Thyroid gland (tissue), 4 donors: Measurements from ENCODE around the gene PCSK1. TPM values are rescaled to one million over a fixed set of nuclear protein-coding genes. Genes with fewer than 3 reads are reported as not detected.

Experiments
- DNase-seq, 2 donors: peaks; one replicate each; pipeline ENCODE4 v3.0.0-alpha.2; 2019
- H3K27ac ChIP-seq, 3 donors: fragments of 200-600 bp; sonication (generic); 1 replicate in 2 of 3; 2 replicates in 1 of 3; pipeline ENCODE4 v1.5.1; 2016 to 2019; ENCODE audit warnings: mild to moderate bottlenecking in 1 of 3, moderate library complexity in 1 of 3
- H3K27me3 ChIP-seq: fragments of 200-600 bp; sonication (generic); one replicate; pipeline ENCODE4 v1.5.1; 2019
- H3K36me3 ChIP-seq, 2 donors: fragments of 200-600 bp; sonication (generic); one replicate each; pipeline ENCODE4 v1.5.1; 2016 to 2019
- H3K4me1 ChIP-seq, 2 donors: fragments of 200-600 bp; sonication (generic); one replicate each; pipeline ENCODE4 v1.5.1; 2017 to 2019
- H3K4me3 ChIP-seq, 3 donors: fragments of 200-600 bp; sonication (generic); replicated peaks in 1 of 3; 1 replicate in 2 of 3; 2 replicates in 1 of 3; pipeline ENCODE4 v1.5.1; 2016; ENCODE audit warnings: mild to moderate bottlenecking in 1 of 3
- H3K9me3 ChIP-seq: fragments of 200-600 bp; sonication (generic); one replicate; pipeline ENCODE4 v1.5.1; 2017
- CTCF ChIP-seq, 6 experiments: fragments of 200-600 bp in 3 of 6; fragments of 450-650 bp in 3 of 6; sonication (generic) in 3 of 6; IDR thresholded peaks; one replicate each; pipeline ENCODE4 v1.5.1; 2016 to 2019; ENCODE audit warnings: antibody characterized with exemption in 6 of 6, mild to moderate bottlenecking in 2 of 6, inconsistent platforms in 1 of 6, moderate library complexity in 1 of 6
- POLR2A ChIP-seq, 2 donors: fragments of 450-650 bp; IDR thresholded peaks; one replicate each; pipeline ENCODE4 v1.6.1; 2017; ENCODE audit warnings: antibody characterized with exemption in 2 of 2, mild to moderate bottlenecking in 2 of 2, moderate library complexity in 1 of 2
- WGBS, 2 donors: methylation state at CpG; one replicate each; pipeline ENCODE4 v1.1.5; 2017; 5-methylcytosine and 5-hydroxymethylcytosine counted together
- intact Hi-C: fragments of 100-400 bp; cut with DNase I; formaldehyde crosslinking; loops from one replicate; pipeline ENCODE4 v1.15.1; 2023
- total RNA-seq, 4 donors: library from RNA; depleted of rRNA; stranded (reverse); fragments of >200 nt; gene quantifications; one replicate each; pipeline ENCODE4 v1.2.3, GENCODE V29; 2016

The PCSK1 gene
- total RNA-seq, 4 donors from 2014 or later = 2.3 to 16.8 (median 7.3) TPM

DNA sequence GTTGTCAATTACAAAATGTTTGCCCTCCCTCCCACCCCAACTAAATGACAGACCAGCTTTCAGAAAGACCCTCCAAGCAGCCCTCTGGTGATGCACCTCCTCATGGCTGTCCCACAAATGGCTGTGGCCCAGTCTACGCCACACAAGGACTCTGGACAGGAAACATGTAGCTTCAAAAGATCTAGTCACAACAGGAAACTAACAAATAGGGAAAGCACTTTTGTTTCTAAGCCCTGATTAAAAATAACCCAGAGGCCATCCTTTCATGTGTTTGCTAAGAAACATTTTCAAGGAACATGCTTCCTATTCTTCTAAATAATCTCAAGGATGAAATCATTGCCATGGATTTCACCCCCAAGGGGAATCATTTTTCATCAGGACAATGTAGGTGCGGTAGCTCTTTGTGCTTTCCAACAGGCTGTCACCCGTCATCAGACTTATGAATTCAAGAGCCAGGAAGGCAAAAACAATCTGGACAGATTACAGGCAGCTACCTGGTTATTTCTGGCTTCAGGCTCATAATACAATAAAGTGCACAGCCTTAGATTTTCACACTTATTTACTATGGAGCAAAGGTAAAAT is 20.1 kb downstream of the PCSK1 start:
- 72 to 80% methylated on average over 3 of the region's 3 CpGs for WGBS, 2 donors
- Histone ChIP-seq H3K9me3 (no peaks in the 10 kb centered on the region), H3K27ac (no peak overlapping the region), H3K4me1 (no peaks in the 10 kb centered on the region), H3K4me3 (no peak overlapping the region), H3K27me3 (no peaks in the 10 kb centered on the region), H3K36me3 (no peaks in the 10 kb centered on the region)
- TF ChIP-seq POLR2A (IDR thresholded peaks at IDR 0.05) = no peak
- no peak for TF ChIP-seq CTCF (IDR thresholded peaks at IDR 0.05)
- intact Hi-C loops = no loop called here
- no peak for DNase-seq

DNA sequence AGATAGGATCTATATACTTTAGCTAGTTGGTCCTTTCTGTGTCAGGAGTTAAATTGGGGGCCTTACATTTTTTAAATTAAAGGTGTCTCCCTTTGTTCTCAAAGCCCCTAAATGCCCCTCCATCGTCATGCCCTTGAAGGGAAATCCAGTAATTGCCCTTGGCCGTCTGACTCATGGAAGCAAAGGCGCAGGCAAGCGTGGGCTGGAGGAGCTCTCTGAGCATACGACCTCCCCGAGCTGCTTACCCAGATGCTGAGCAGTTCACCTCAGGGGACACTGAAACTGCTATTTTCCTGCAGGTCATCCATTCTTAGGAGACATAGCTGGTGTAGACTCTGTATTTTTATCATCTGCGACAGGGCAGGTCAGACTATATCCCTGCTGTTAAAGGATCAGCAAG is 23.0 kb downstream of the PCSK1 start:
- H3K36me3 ChIP-seq = no peaks in the 10 kb centered on the region
- WGBS, 2 donors = 76 to 90% methylated on average over 7 of the region's 7 CpGs
- TF ChIP-seq POLR2A (IDR thresholded peaks at IDR 0.05) (no peak), CTCF (IDR thresholded peaks at IDR 0.05) (no peak)
- H3K4me1 ChIP-seq = no peaks in the 10 kb centered on the region
- DNase-seq = no peak
- no peak overlapping the region for H3K4me3 ChIP-seq
- H3K27me3 ChIP-seq = no peaks in the 10 kb centered on the region
- intact Hi-C loops = no loop called here
- H3K27ac ChIP-seq = no peak overlapping the region
- H3K9me3 ChIP-seq = no peaks in the 10 kb centered on the region

GRCh38 chr5:96408841-96409538 is 24.1 kb downstream of the PCSK1 start:
- H3K36me3 ChIP-seq = no peaks in the 10 kb centered on the region
- 87 to 91% methylated on average over 13 of the region's 13 CpGs for WGBS, 2 donors
- no peaks in the 10 kb centered on the region for H3K9me3 ChIP-seq
- no peak for DNase-seq
- TF ChIP-seq POLR2A (IDR thresholded peaks at IDR 0.05) (no peak), CTCF (IDR thresholded peaks at IDR 0.05) (no peak)
- no peaks in the 10 kb centered on the region for H3K27me3 ChIP-seq
- no peak overlapping the region for H3K4me3 ChIP-seq
- H3K4me1 ChIP-seq = no peaks in the 10 kb centered on the region
- intact Hi-C loops = no loop called here
- H3K27ac ChIP-seq = no peak overlapping the region

GRCh38 chr5:96408210-96408777 is 24.8 kb downstream of the PCSK1 start:
- H3K36me3 ChIP-seq = no peaks in the 10 kb centered on the region
- no peak for DNase-seq
- H3K9me3 ChIP-seq = no peaks in the 10 kb centered on the region
- no peak overlapping the region for H3K4me3 ChIP-seq
- no peak overlapping the region for H3K27ac ChIP-seq
- TF ChIP-seq CTCF (IDR thresholded peaks at IDR 0.05) = no peak
- TF ChIP-seq POLR2A (IDR thresholded peaks at IDR 0.05) = no peak
- H3K4me1 ChIP-seq = no peaks in the 10 kb centered on the region
- H3K27me3 ChIP-seq = no peaks in the 10 kb centered on the region
- intact Hi-C loops = no loop called here
- 76% methylated on average over 13 of the region's 13 CpGs for WGBS, 2 donors

DNA sequence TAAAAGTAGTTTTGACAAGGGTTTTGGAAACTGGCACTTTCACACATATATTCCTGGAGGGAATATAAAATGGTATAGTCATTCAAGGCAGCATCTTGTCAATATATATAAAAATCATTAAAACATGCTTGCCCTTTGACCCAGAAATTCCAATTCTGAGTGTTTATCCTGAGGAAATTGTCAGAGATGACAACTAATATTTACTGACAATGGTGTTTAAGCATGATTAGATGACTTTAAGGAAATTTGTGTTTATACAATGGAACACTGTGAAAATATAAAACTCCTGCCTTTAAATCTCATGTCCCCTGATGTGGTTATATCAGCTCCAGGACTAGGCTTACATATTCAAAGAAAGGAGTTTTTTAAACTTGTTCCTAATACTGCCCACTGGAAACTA is 25.6 kb downstream of the PCSK1 start:
- TF ChIP-seq POLR2A (IDR thresholded peaks at IDR 0.05) (no peak), CTCF (IDR thresholded peaks at IDR 0.05) (no peak)
- H3K4me3 ChIP-seq = no peak overlapping the region
- no peaks in the 10 kb centered on the region for H3K9me3 ChIP-seq
- H3K27ac ChIP-seq = no peak overlapping the region
- no peaks in the 10 kb centered on the region for H3K4me1 ChIP-seq
- H3K36me3 ChIP-seq = no peaks in the 10 kb centered on the region
- no peaks in the 10 kb centered on the region for H3K27me3 ChIP-seq
- intact Hi-C loops = no loop called here
- no peak for DNase-seq
